GM19351 (cell line): ENCODE data around the gene ZNF341.

Experiments
- ATAC-seq: cut with Tn5 transposase; IDR thresholded peaks from one replicate; pipeline ENCODE4 v1.9.1; 2021; ENCODE audit warnings: mild to moderate bottlenecking, moderate library complexity; ENCODE audit not compliant: unreplicated experiment

ZNF341 gene

GRCh38 chr20:33839591-33839990 lies 107.8 kb downstream of the ZNF341 start:
- ATAC-seq, result no peak

DNA sequence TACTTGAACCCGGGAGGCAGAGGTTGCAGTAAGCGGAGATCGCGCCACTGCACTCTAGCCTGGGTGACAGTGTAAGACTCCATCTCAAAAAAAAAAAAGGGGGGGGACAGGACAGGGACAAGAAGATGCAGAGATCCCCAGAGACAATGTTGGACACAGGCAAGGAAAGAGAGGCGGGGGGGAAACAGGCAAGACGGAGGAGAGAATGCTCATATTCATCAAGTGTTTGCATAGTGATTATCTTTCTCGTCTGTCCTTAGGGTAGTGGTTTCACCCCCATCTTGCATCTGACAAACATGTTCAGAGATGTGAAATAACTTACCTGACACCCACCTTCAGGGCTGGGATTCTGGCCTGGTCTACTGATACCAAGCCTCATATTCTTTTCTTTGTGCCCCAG lies 108.4 kb downstream of the ZNF341 start:
- ATAC-seq, result no peak

- ATAC-seq, result no peak
These were observed 109.1 kb downstream of the ZNF341 start for GRCh38 chr20:33840759-33841435.

DNA sequence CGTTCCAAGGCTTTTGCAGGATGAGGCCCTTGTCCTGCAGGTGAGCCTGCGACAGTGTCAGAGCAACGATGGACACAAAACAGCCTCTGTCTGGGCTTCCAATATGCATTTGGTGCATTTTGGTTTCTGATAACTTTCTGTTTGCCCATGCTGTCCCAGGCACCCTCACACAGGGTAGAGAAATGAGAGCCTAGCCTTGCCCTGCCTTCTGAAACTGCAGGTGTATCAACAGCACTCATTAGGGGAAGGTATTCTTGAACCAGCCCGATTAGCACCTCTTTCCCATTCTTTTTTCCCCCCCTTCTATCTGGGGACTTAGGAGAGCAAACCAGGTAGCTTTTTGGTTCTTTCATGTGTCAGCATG lies 109.6 kb downstream of the ZNF341 start:
- ATAC-seq, result no peak
